Panc1 (cell line): ENCODE measurements around the gene N4BP3.

Source experiments
- POLR2AphosphoS5 ChIP-seq: IDR thresholded peaks from 2 replicates; pipeline ENCODE4 v1.6.1; 2012; ENCODE audit warnings: mild to moderate bottlenecking, low read depth, low read length, moderate library complexity
- REST ChIP-seq, 2 experiments: IDR thresholded peaks; 2 replicates each; pipeline ENCODE4 v1.6.1; 2011 to 2012; ENCODE audit warnings: low read depth in 2 of 2, control low read depth in 1 of 2, low read length in 1 of 2, mild to moderate bottlenecking in 1 of 2, moderate library complexity in 1 of 2; ENCODE audit not compliant: insufficient read depth in 1 of 2
- SIN3A ChIP-seq: IDR thresholded peaks from 2 replicates; pipeline ENCODE4 v1.6.1; 2012; ENCODE audit warnings: low read depth, mild to moderate bottlenecking, low read length, moderate library complexity, borderline replicate concordance; ENCODE audit not compliant: insufficient read depth
- TF ChIP-seq, protein P1 (sequence below): fragments of 450-650 bp; IDR thresholded peaks from 2 replicates; pipeline ENCODE4 v1.5.1; 2017; ENCODE audit warnings: mild to moderate bottlenecking

DNA sequence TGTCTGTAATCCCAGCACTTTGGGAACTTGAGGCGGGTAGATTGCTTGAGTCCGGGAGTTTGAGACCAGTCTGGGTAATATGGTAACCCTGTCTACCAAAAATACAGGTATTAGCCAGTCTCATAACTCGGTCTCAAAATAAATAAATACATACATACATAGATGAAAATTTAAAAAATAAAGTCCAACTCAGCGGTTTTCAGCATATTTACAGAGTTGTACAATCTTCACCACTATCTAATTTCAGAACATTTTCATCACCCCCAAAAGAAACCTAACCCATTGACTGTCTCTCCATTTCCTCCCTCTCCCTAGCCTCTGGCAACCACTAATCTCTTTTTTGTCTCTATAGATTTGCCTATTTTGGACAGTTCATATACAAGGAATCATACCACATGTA, 28.2 kb downstream of the N4BP3 start:
- TF ChIP-seq, protein P1, sequence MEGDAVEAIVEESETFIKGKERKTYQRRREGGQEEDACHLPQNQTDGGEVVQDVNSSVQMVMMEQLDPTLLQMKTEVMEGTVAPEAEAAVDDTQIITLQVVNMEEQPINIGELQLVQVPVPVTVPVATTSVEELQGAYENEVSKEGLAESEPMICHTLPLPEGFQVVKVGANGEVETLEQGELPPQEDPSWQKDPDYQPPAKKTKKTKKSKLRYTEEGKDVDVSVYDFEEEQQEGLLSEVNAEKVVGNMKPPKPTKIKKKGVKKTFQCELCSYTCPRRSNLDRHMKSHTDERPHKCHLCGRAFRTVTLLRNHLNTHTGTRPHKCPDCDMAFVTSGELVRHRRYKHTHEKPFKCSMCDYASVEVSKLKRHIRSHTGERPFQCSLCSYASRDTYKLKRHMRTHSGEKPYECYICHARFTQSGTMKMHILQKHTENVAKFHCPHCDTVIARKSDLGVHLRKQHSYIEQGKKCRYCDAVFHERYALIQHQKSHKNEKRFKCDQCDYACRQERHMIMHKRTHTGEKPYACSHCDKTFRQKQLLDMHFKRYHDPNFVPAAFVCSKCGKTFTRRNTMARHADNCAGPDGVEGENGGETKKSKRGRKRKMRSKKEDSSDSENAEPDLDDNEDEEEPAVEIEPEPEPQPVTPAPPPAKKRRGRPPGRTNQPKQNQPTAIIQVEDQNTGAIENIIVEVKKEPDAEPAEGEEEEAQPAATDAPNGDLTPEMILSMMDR, result no peak
- TF ChIP-seq POLR2AphosphoS5, result no peak
- TF ChIP-seq SIN3A, result no peak
- no peak for TF ChIP-seq REST (IDR thresholded peaks at IDR 0.05; ENCODE audit: insufficient read depth in 1 of 2, low read depth in 2 of 2, low read length in 1 of 2)
